ENCODE measurements around the gene RELT.

- no peak for TF ChIP-seq TAF1 (CRISPR knock-in tag; IDR thresholded peaks at IDR 0.05)
- no peak for TF ChIP-seq PHF20 (CRISPR knock-in tag; IDR thresholded peaks at IDR 0.05)
- TF ChIP-seq TERF1 (CRISPR knock-in tag; IDR thresholded peaks at IDR 0.05): no peak
- TF ChIP-seq ZNF639 (CRISPR knock-in tag; conservative IDR thresholded peaks at IDR 0.05): no peak
- no peak for TF ChIP-seq ZGPAT (CRISPR knock-in tag; IDR thresholded peaks at IDR 0.05)
- no peak for TF ChIP-seq ZNF879 (CRISPR knock-in tag; IDR thresholded peaks at IDR 0.05)
- TF ChIP-seq ZEB1 (IDR thresholded peaks at IDR 0.05; ENCODE audit: insufficient replicate concordance, low read depth): no peak
- no peak for TF ChIP-seq POGZ (CRISPR knock-in tag; IDR thresholded peaks at IDR 0.05)
- no peak for TF ChIP-seq KLF11 (CRISPR knock-in tag; IDR thresholded peaks at IDR 0.05)
- no peak for TF ChIP-seq U2AF1 (optimal IDR thresholded peaks at IDR 0.05; ENCODE audit: low read depth, low read length)
- no peak for TF ChIP-seq TSC22D2 (CRISPR knock-in tag; IDR thresholded peaks at IDR 0.05; ENCODE audit: borderline replicate concordance)
- no peak for TF ChIP-seq REST (IDR thresholded peaks at IDR 0.05; ENCODE audit: borderline replicate concordance in 1 of 2, low read depth in 1 of 2, low read length in 2 of 2)
Observed at GRCh38 chr11:73415854-73416615, 39.8 kb downstream of the RELT start.
